ENCODE results near the gene ING3.

GRCh38 chr7:120987280-120987679, 36.7 kb downstream of the ING3 start:
- TF ChIP-seq CTCF (optimal IDR thresholded peaks at IDR 0.05 in 1 of 3, IDR thresholded peaks at IDR 0.05 in 1 of 3, conservative IDR thresholded peaks at IDR 0.05 in 1 of 3; ENCODE audit: extremely low read depth in 1 of 3, insufficient read depth in 2 of 3, low read length in 3 of 3) (no peak), EZH2 (IDR thresholded peaks at IDR 0.05; ENCODE audit: low read length) (no peak)

Measured in keratinocyte (primary cell).